NCI-H187 (cell line): ENCODE results near the gene DENND1A.
"Not testable (repeated sequence)": the region's sequence is repeated elsewhere in the genome, so short reads cannot be mapped to it uniquely, and the experiment has no call there.

ENCODE experiments used
- DNase-seq, 2 experiments: peaks; one replicate each; lab custom pipeline; 2025; lab: John Stamatoyannopoulos, UW

DENND1A gene

DNA sequence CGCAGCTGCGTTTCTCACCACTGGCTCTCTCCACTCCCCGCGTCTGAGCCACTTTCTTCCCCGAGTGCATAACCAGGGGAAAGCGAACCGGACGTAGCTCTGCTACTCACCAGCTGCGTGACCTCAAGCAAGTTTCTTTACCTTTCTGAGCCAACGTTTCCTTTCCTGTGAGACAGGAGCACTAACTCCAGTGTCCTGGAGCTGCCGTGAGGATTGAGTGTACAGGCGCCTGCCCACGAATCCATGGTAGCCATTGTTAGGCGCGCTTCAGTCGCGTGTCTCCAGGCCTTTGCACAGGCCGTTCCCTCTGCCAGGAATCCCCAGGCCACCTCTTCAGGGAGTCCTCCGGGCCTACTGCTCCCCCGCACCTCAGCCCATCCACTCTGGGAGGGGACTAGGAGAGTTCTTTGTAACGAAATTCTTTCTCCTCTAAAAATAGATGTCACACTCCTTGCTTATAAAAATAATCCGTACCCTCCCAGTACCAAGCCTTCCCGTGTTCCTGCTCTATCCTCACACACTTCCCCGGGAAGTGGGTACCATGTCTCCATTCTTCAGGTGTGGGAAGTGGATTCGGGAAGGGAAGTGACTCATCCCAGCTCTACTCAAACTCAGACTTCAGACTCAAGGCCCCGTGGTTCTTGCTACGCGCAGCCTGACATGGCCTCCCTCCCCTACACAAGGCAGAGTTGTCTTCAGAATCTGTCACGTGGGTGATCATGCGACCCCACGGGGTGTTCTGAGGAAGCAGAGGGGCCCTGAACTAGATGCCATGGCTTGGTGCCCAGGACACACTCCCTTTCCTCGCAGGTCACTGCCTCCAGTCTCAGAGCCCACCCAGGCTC, 590.0 kb downstream of the DENND1A start:
- no peak for DNase-seq

DNA sequence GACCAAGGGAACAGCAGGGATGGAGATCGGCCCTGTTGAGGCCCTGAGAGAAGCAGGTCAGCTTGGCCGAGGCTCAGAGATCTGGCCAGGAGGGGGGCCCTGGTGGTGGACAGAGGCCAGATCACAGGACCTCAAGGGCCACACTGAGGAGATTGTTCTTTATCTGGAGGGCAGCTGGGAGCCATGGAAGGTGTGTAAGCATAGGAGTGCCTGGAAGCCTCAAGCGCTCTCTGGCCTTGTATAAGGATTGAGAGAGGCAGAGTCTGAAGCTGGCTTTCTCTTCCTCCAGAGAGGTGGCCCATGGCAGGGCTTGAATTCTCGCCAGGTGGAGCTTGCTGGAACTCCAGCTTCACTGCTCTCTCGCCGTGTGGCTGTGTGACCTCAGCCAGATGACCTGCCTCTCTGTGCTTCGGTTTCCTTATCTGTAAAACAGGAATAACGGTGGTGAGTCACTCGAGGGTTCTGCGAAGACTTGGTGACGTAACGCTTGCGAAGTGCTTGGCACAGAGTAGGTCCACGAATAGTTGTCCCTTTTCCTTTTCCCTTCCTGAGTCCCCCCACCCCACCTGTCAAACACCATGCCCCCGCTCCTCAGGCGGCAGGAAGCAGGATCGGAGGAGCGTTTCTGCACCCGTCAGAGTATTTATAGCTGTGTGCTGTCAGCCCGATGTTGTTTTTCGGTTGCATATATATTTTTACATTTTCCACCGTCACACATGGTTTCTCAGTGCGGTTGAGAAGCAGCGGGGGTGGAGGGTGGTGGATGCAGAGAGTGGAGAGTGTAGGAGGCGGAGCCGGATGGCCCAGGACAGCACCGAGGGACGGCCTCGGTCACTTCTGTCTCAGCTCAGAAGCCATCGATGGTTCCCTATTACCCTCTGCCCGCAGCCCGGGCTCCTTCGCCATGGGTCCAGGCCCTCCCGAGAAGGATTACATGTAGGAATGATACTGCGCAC, 590.9 kb downstream of the DENND1A start:
- no peak for DNase-seq

DNA sequence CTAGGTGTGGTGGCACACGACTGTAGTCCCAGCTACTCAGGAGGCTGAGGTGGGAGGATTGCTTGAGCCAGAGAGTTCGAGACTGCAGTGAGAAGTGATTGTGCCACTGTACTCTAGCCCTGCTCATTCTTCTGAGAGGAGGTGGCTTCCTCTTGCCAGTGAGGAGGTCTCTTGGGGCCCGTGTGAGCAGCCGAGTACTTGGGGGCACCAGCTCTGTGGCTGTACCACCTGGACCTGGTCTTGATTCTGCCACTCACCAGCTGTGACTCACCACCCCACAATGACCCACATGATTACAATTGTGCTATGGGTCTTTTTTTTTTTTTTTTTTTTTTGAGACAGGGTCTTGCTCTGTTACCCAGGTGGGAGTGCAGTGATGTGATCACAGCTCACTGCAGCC, 592.0 kb downstream of the DENND1A start:
- no peak for DNase-seq

DNA sequence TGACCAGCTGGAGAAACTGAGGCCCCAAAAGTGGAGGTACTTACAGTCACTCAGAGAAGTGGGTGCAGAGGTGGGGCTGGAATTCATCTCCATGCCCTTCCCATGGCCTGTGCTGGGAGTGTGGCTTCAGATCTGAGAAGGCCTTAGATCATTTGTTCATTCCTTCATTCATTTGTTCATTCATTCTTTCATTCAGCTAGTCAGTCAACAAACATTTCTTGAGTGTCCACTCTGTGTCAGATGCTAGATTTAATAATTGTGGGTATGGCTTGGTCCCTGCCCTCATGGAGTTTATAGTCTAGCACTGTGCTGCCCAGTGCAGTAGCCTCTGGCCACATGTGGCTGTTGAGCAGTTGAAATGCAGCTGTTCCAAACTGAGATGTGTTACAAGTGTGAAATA, 593.0 kb downstream of the DENND1A start:
- no peak for DNase-seq

DNA sequence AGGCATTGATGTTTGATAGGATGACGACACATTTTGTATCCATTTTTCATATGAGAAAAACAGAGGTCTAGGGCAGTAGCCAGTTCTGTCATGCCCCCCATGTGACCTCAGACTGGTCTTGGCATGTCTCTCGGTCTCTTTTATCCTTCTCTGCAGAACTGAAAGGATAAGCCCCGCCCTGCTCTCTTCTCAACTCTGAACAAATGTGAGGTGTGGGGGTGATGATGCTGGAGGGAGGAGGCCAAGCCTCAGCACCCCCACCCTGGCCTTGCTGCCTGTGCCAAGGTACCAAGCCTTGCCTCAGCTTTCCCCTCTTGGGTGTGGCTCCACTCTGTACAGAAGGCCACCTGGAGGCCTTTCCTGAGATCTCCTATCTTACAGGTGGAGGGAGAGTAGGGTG, 593.5 kb downstream of the DENND1A start:
- DNase-seq, result no peak

DNA sequence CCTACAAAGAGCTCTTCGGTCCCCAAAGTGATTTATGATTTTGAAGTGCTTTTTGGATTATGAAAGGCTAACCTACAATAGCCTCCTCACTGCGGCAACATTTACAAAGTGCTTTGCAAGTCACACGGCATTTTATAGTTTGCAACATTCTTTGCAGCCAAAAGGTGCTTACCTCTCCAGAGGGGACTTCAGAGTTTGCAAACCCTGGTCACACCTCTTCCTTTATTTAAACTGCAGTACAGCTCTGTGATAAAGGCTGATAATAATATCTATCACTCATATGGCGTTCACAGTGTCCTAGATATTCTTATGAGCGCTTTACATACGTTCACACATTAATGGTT, 594.0 kb downstream of the DENND1A start:
- peak in 1 of 2 experiments; percentile 18 for DNase-seq

DNA sequence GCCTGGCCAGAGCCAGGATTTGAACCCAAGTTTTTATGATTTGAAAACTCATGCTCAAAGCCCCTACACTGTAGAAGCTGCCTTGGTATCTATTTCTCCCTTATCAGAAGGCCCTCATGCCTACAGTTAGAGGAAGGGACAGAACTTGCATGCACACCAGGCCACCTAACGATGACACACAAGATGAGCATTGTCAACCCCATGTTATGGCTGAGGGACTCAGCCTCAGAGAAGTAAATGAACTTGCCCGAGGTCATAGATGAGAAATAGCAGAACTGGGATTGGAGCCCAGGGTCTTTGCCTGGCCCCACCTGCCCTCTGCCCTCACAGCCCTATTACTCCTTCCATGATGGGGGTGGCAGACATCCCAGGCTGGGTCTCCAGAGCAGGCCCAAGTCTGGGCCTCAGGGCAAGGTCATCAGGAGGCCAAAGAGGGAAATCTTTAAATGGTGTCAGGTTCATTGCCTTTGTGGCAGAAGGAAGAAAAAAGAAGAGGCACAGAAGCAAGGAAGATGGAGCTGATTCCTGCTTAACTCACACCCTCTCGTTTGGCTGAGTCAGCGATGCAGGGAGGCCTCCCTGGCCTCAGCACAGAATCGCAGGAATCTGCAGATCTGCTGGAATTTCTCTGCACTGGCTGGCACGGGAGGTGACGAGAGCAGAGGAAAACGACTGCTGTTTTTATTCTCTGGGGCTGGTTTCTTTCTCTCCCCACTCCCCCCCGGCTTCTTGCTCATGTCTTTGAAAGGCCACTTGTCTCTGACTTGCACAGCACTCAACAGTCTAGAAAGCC, 594.5 kb downstream of the DENND1A start:
- peak in 1 of 2 experiments; percentile 70 for DNase-seq

DNA sequence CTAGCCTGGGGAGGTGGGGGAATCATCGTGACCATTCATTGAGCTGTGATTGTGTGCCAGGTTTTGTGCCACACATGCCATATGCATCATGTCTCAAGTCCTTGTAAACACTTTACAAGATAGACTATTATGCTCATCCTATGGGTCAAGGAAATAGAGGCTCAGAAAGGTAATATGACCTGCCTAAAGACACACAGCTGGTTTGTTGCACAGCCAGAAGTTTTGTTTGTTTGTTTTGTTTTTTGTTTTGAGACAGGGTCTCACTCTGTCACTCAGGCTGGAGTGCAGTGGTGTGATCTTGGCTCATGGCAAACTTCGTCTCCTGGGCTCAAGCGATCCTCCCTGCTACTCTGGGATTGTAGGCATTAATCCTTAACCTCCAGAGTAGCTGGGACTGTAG, 595.3 kb downstream of the DENND1A start:
- no peak for DNase-seq

DNA sequence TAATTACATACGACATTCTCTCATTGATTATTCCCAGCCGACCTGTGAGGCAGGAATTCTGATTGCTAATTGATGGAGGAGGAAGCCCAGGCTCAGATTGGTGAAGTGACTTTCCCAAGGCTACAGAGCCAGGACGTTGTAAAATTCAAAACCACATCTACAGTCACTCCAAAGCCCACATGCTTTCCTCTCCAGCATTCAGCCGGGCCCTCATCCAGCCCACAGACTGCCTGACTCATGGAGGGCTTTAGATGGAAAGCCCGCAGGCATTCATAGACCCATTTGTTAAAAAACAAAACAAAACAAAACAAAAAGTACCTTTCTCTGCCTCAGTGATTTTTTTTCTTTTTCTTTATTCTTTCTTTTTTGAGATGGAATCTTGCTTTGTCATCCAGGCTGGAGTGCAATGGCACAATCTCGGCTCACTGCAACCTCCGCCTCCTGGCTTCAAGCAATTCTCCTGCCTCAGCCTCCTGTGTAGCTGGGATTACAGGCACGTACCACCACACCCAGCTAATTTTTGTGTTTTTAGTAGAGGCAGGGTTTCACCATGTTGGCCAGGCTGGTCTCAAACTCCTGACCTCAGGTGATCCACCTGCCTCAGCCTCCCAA, 596.8 kb downstream of the DENND1A start:
- DNase-seq, result not testable (repeated sequence)

DNA sequence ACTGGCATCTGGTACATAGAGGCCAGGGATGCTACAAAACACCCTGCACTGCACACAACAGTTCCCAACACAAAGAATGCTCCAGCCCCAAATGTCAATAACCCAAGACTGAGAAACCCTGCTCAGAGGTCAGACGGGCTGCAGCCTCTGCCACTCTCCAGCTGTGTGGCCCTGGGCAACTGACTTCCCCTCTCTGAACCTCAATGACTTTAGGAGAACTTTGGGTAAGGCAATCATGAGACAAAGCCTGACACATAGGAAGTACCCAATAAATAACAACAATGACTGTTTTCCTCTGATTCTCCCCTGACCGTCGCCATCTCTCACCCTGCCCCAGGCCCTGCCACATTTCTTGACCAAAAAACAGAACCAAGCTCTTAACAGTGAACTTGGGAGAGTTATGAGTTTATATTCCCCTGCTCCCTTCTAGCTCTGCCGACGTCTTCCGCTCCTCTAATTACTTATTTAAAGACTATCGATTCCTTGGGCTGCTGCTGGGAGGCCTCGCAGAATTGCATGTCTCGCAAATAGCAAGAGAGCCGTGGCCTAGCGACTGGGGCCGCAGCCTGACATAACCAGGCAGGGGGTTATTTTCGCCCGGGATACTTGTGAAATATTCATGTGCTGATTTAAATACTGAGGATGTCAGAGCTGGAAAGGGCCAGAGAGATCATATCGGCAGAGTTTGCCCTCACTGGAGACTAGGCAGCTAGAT, 598.4 kb downstream of the DENND1A start:
- no peak for DNase-seq
